ENCODE measurements around the gene CNPY1. TPM values are rescaled to one million over a fixed set of nuclear protein-coding genes. Genes with fewer than 3 reads are reported as not detected.

CNPY1 gene
- total and polyA plus RNA-seq, 2 experiments from 2014 or later = not detected

- peaks cover 60% of the 10 kb centered on the region for H3K27me3 ChIP-seq
- 86% methylated on average over 13 of the region's 13 CpGs for WGBS (ENCODE audit: low lambda C conversion rate, missing lambda C conversion rate)
- TF ChIP-seq, protein P1, sequence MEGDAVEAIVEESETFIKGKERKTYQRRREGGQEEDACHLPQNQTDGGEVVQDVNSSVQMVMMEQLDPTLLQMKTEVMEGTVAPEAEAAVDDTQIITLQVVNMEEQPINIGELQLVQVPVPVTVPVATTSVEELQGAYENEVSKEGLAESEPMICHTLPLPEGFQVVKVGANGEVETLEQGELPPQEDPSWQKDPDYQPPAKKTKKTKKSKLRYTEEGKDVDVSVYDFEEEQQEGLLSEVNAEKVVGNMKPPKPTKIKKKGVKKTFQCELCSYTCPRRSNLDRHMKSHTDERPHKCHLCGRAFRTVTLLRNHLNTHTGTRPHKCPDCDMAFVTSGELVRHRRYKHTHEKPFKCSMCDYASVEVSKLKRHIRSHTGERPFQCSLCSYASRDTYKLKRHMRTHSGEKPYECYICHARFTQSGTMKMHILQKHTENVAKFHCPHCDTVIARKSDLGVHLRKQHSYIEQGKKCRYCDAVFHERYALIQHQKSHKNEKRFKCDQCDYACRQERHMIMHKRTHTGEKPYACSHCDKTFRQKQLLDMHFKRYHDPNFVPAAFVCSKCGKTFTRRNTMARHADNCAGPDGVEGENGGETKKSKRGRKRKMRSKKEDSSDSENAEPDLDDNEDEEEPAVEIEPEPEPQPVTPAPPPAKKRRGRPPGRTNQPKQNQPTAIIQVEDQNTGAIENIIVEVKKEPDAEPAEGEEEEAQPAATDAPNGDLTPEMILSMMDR (IDR thresholded peaks at IDR 0.05; ENCODE audit: poor library complexity) = no peak
- TF ChIP-seq EZH2 (IDR thresholded peaks at IDR 0.05; ENCODE audit: borderline replicate concordance) (no peak), EZH2phosphoT487 (IDR thresholded peaks at IDR 0.05; ENCODE audit: low read depth, severe bottlenecking, unreplicated experiment) (no peak)
- no peaks in the 10 kb centered on the region for H3K79me2 ChIP-seq
- no peak overlapping the region for H3K4me2 ChIP-seq
- no peaks in the 10 kb centered on the region for H3K9me2 ChIP-seq (replicated peaks; ENCODE audit: insufficient read depth)
- H3K9me3 ChIP-seq (ENCODE audit: low read depth) = no peaks in the 10 kb centered on the region
- H2AFZ ChIP-seq = no peak overlapping the region
- H3K36me3 ChIP-seq (replicated peaks; ENCODE audit: insufficient read depth, low read depth) = no peaks in the 10 kb centered on the region
- H3K4me3 ChIP-seq = no peak overlapping the region
- no peak for DNase-seq (ENCODE audit: low spot score)
- no peaks in the 10 kb centered on the region for H4K20me1 ChIP-seq (ENCODE audit: insufficient read depth, poor library complexity, severe bottlenecking)
- H3K4me1 ChIP-seq (ENCODE audit: insufficient read depth) = peaks cover under 1% of the 10 kb centered on the region
- no peak overlapping the region for H3K27ac ChIP-seq
Measured at GRCh38 chr7:155495440-155496248, 50.7 kb downstream of the CNPY1 start.

DNA sequence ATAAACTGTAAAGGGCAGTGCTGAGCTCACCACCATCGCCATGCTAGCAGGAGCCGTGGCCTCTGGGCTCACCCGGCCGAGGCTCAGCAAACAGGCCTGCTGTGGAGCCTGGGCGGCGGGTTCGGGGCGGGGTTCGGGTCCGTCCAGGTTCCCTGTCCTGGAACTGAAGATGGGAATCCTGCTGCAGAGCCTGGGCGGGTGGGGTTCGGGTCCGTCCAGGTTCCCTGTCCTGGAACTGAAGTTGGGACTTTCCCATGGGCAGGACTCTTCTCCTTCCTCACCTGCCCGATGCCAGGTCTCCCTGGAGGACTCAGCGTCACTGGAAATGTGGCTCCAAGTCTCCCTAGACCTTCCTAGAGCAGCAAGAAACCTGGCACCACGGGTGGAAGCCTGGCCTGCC is 51.8 kb downstream of the CNPY1 start:
- TF ChIP-seq, protein P1 (IDR thresholded peaks at IDR 0.05; ENCODE audit: poor library complexity) = no peak
- TF ChIP-seq EZH2phosphoT487 (IDR thresholded peaks at IDR 0.05; ENCODE audit: low read depth, severe bottlenecking, unreplicated experiment) (no peak), EZH2 (IDR thresholded peaks at IDR 0.05; ENCODE audit: borderline replicate concordance) (no peak)
- 91% methylated on average over 15 of the region's 16 CpGs for WGBS (ENCODE audit: low lambda C conversion rate, missing lambda C conversion rate)
- Histone ChIP-seq H3K4me2 (no peak overlapping the region), H3K4me3 (no peak overlapping the region), H3K27ac (no peak overlapping the region), H3K4me1 (ENCODE audit: insufficient read depth) (peaks cover 6% of the 10 kb centered on the region), H3K36me3 (replicated peaks; ENCODE audit: insufficient read depth, low read depth) (no peaks in the 10 kb centered on the region), H2AFZ (no peak overlapping the region), H3K27me3 (peaks cover 59% of the 10 kb centered on the region), H4K20me1 (ENCODE audit: insufficient read depth, poor library complexity, severe bottlenecking) (no peaks in the 10 kb centered on the region), H3K9me2 (replicated peaks; ENCODE audit: insufficient read depth) (no peaks in the 10 kb centered on the region), H3K79me2 (no peaks in the 10 kb centered on the region), H3K9me3 (ENCODE audit: low read depth) (no peaks in the 10 kb centered on the region)
- DNase-seq (ENCODE audit: low spot score) = no peak

GRCh38 chr7:155493744-155494538 is 52.4 kb downstream of the CNPY1 start:
- no peaks in the 10 kb centered on the region for H3K79me2 ChIP-seq
- no peak overlapping the region for H3K4me3 ChIP-seq
- H3K9me2 ChIP-seq (replicated peaks; ENCODE audit: insufficient read depth) = no peaks in the 10 kb centered on the region
- H3K9me3 ChIP-seq (ENCODE audit: low read depth) = no peaks in the 10 kb centered on the region
- no peaks in the 10 kb centered on the region for H3K36me3 ChIP-seq (replicated peaks; ENCODE audit: insufficient read depth, low read depth)
- 87% methylated on average over 32 of the region's 33 CpGs for WGBS (ENCODE audit: low lambda C conversion rate, missing lambda C conversion rate)
- peaks cover 6% of the 10 kb centered on the region for H3K4me1 ChIP-seq (ENCODE audit: insufficient read depth)
- H4K20me1 ChIP-seq (ENCODE audit: insufficient read depth, poor library complexity, severe bottlenecking) = no peaks in the 10 kb centered on the region
- peaks cover 57% of the 10 kb centered on the region for H3K27me3 ChIP-seq
- H3K27ac ChIP-seq = no peak overlapping the region
- no peak for TF ChIP-seq EZH2 (IDR thresholded peaks at IDR 0.05; ENCODE audit: borderline replicate concordance)
- TF ChIP-seq, protein P1 (IDR thresholded peaks at IDR 0.05; ENCODE audit: poor library complexity) = no peak
- TF ChIP-seq EZH2phosphoT487 (IDR thresholded peaks at IDR 0.05; ENCODE audit: low read depth, severe bottlenecking, unreplicated experiment) = no peak
- no peak overlapping the region for H2AFZ ChIP-seq
- H3K4me2 ChIP-seq = no peak overlapping the region
- DNase-seq (ENCODE audit: low spot score) = no peak

All from hepatocyte (in vitro differentiated cells).